Measurements from ENCODE around the gene SORBS2.

The SORBS2 gene

GRCh38 chr4:185778307-185778706, 33.7 kb downstream of the SORBS2 start:
- DNase-seq (ENCODE audit: extremely low spot score, insufficient read length, low read depth) (no peak), FAIRE-seq (no peak)

- DNase-seq (ENCODE audit: extremely low spot score, insufficient read length, low read depth), result no peak
- FAIRE-seq, result no peak
These were observed 36.0 kb downstream of the SORBS2 start for GRCh38 chr4:185775792-185776555.

GRCh38 chr4:185774845-185775680, 36.9 kb downstream of the SORBS2 start:
- no peak for DNase-seq (ENCODE audit: extremely low spot score, insufficient read length, low read depth)
- no peak for FAIRE-seq

- FAIRE-seq, result no peak
- DNase-seq (ENCODE audit: extremely low spot score, insufficient read length, low read depth), result no peak
These were observed 37.8 kb downstream of the SORBS2 start for GRCh38 chr4:185774131-185774653.

- FAIRE-seq, result no peak
- no peak for DNase-seq (ENCODE audit: extremely low spot score, insufficient read length, low read depth)
These were observed 38.6 kb downstream of the SORBS2 start for GRCh38 chr4:185773419-185773818.

GRCh38 chr4:185772391-185773093, 39.5 kb downstream of the SORBS2 start:
- FAIRE-seq (no peak), DNase-seq (ENCODE audit: extremely low spot score, insufficient read length, low read depth) (no peak)

- no peak for DNase-seq (ENCODE audit: extremely low spot score, insufficient read length, low read depth)
- no peak for FAIRE-seq
These were observed 40.1 kb downstream of the SORBS2 start for GRCh38 chr4:185771711-185772390.

- FAIRE-seq, result no peak
- no peak for DNase-seq (ENCODE audit: extremely low spot score, insufficient read length, low read depth)
These were observed 44.5 kb downstream of the SORBS2 start for GRCh38 chr4:185767528-185767927.

GRCh38 chr4:185764876-185765275, 47.1 kb downstream of the SORBS2 start:
- no peak for FAIRE-seq

GRCh38 chr4:185761352-185762235, 50.4 kb downstream of the SORBS2 start:
- DNase-seq (ENCODE audit: extremely low spot score, insufficient read length, low read depth) (no peak), FAIRE-seq (no peak)

More at GRCh38 chr4:185764876-185765275, 47.1 kb downstream of the SORBS2 start:
- DNase-seq (ENCODE audit: extremely low spot score, insufficient read length, low read depth), result no peak

- DNase-seq (ENCODE audit: extremely low spot score, insufficient read length, low read depth), result no peak
- FAIRE-seq, result no peak
These were observed 53.2 kb downstream of the SORBS2 start for GRCh38 chr4:185758807-185759206.

- DNase-seq (ENCODE audit: extremely low spot score, insufficient read length, low read depth), result no peak
- no peak for FAIRE-seq
These were observed 56.5 kb downstream of the SORBS2 start for GRCh38 chr4:185755451-185755850.

GRCh38 chr4:185754961-185755360, 57.0 kb downstream of the SORBS2 start:
- no peak for DNase-seq (ENCODE audit: extremely low spot score, insufficient read length, low read depth)
- no peak for FAIRE-seq

- DNase-seq (ENCODE audit: extremely low spot score, insufficient read length, low read depth) (no peak), FAIRE-seq (no peak)
These were observed 59.1 kb downstream of the SORBS2 start for GRCh38 chr4:185752872-185753271.

GRCh38 chr4:185749858-185750257, 62.1 kb downstream of the SORBS2 start:
- FAIRE-seq (no peak), DNase-seq (ENCODE audit: extremely low spot score, insufficient read length, low read depth) (no peak)

- no peak for DNase-seq (ENCODE audit: extremely low spot score, insufficient read length, low read depth)
- FAIRE-seq, result no peak
These were observed 63.0 kb downstream of the SORBS2 start for GRCh38 chr4:185748901-185749390.

- FAIRE-seq (no peak), DNase-seq (ENCODE audit: extremely low spot score, insufficient read length, low read depth) (no peak)
These were observed 66.1 kb downstream of the SORBS2 start for GRCh38 chr4:185745891-185746290.

GRCh38 chr4:185744946-185745345, 67.0 kb downstream of the SORBS2 start:
- no peak for DNase-seq (ENCODE audit: extremely low spot score, insufficient read length, low read depth)
- no peak for FAIRE-seq

- FAIRE-seq (no peak), DNase-seq (ENCODE audit: extremely low spot score, insufficient read length, low read depth) (no peak)
These were observed 67.5 kb downstream of the SORBS2 start for GRCh38 chr4:185744488-185744862.

All from GM18507 (cell line).